H1 (cell line): ENCODE data around the gene RASGRF1.

Source experiments
- ATF2 ChIP-seq: IDR thresholded peaks from 2 replicates; pipeline ENCODE4 v1.6.1; 2012; ENCODE audit warnings: low read length, inconsistent platforms
- CTCF ChIP-seq, 3 experiments: IDR thresholded peaks; 1 replicate in 2 of 3; 2 replicates in 1 of 3; pipeline versions ENCODE4 v1.5.1 to v1.6.1; 2011; ENCODE audit warnings: low read length in 3 of 3, mild to moderate bottlenecking in 3 of 3, inconsistent platforms in 2 of 3, low read depth in 1 of 3, moderate library complexity in 1 of 3; ENCODE audit not compliant: insufficient read depth in 1 of 3; ENCODE audit errors: control extremely low read depth in 1 of 3
- EP300 ChIP-seq, 2 experiments: IDR thresholded peaks; 1 replicate in 1 of 2; 2 replicates in 1 of 2; pipeline ENCODE4 v1.6.1; 2011 to 2012; ENCODE audit warnings: low read depth in 2 of 2, low read length in 2 of 2, mild to moderate bottlenecking in 2 of 2, borderline replicate concordance in 1 of 2, inconsistent platforms in 1 of 2, moderate library complexity in 1 of 2
- EZH2 ChIP-seq: fragments of 200-600 bp; sonication (generic); IDR thresholded peaks from 2 replicates; pipeline ENCODE4 v1.7.1; 2012; ENCODE audit warnings: low read depth, mild to moderate bottlenecking, moderate library complexity, low read length, inconsistent platforms; ENCODE audit not compliant: severe bottlenecking
- GABPA ChIP-seq: IDR thresholded peaks from 2 replicates; pipeline ENCODE4 v1.6.1; 2011; ENCODE audit warnings: mild to moderate bottlenecking, low read length, moderate library complexity, borderline replicate concordance; ENCODE audit not compliant: insufficient read depth
- HDAC2 ChIP-seq, 2 experiments: fragments of 300-600 bp in 1 of 2; sonication (generic) in 1 of 2; IDR thresholded peaks; 2 replicates each; pipeline ENCODE4 v1.6.1; 2011 to 2012; ENCODE audit warnings: low read depth in 2 of 2, low read length in 2 of 2, mild to moderate bottlenecking in 2 of 2, moderate library complexity in 2 of 2, borderline replicate concordance in 1 of 2, inconsistent platforms in 1 of 2
- POLR2A ChIP-seq, 2 experiments: IDR thresholded peaks; 1 replicate in 1 of 2; 2 replicates in 1 of 2; pipeline ENCODE4 v1.6.1; 2011; ENCODE audit warnings: low read depth in 2 of 2, low read length in 2 of 2, mild to moderate bottlenecking in 2 of 2; ENCODE audit errors: control extremely low read depth in 1 of 2
- POLR2AphosphoS5 ChIP-seq: IDR thresholded peaks from 2 replicates; pipeline ENCODE4 v1.6.1; 2011; ENCODE audit warnings: low read depth, low read length
- SIX5 ChIP-seq: IDR thresholded peaks from 2 replicates; pipeline ENCODE4 v1.6.1; 2011; ENCODE audit warnings: mild to moderate bottlenecking, low read depth, low read length
- SRF ChIP-seq: IDR thresholded peaks from 2 replicates; pipeline ENCODE4 v1.6.1; 2011; ENCODE audit warnings: mild to moderate bottlenecking, low read depth, low read length, moderate library complexity
- TAF1 ChIP-seq: IDR thresholded peaks from 2 replicates; pipeline ENCODE4 v1.6.1; 2011; ENCODE audit warnings: mild to moderate bottlenecking, low read depth, low read length
- TBP ChIP-seq: IDR thresholded peaks from 2 replicates; pipeline ENCODE4 v1.6.1; 2011; ENCODE audit warnings: low read depth, low read length, improper control_type of control experiment
- YY1 ChIP-seq: IDR thresholded peaks from 2 replicates; pipeline ENCODE4 v1.6.1; 2011; ENCODE audit warnings: low read depth, mild to moderate bottlenecking, low read length
- TF ChIP-seq, protein P1 (sequence below): IDR thresholded peaks from 2 replicates; pipeline ENCODE4 v1.6.1; 2012; ENCODE audit warnings: inconsistent platforms

DNA sequence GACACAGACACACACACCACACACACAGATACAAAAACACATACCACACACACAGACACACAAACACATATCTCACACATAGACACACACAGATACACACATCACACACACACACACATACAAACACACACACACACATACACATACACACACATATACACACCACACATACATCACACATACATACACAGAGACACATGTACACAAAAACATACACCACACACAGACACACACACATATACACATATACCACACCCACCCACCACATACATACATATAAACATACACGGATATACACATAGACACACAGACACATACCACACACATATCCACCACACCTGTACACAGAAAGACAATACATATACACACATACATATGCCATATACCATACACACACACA is 66.7 kb downstream of the RASGRF1 start:
- no peak for TF ChIP-seq CTCF (IDR thresholded peaks at IDR 0.05; ENCODE audit: control extremely low read depth in 1 of 3, insufficient read depth in 1 of 3, low read depth in 1 of 3, low read length in 3 of 3)
- no peak for TF ChIP-seq POLR2A (IDR thresholded peaks at IDR 0.05; ENCODE audit: control extremely low read depth in 1 of 2, low read depth in 2 of 2, low read length in 2 of 2)
- TF ChIP-seq ATF2, result no peak
- TF ChIP-seq SRF, result no peak
- no peak for TF ChIP-seq EZH2
- no peak for TF ChIP-seq GABPA
- TF ChIP-seq, protein P1, sequence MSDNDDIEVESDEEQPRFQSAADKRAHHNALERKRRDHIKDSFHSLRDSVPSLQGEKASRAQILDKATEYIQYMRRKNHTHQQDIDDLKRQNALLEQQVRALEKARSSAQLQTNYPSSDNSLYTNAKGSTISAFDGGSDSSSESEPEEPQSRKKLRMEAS, result no peak
- no peak for TF ChIP-seq TAF1
- no peak for TF ChIP-seq POLR2AphosphoS5
- no peak for TF ChIP-seq EP300 (IDR thresholded peaks at IDR 0.05; ENCODE audit: borderline replicate concordance in 1 of 2, low read depth in 2 of 2, low read length in 2 of 2)
- no peak for TF ChIP-seq SIX5
- TF ChIP-seq TBP, result no peak
- TF ChIP-seq HDAC2 (IDR thresholded peaks at IDR 0.05; ENCODE audit: borderline replicate concordance in 1 of 2, low read depth in 2 of 2, low read length in 2 of 2), result no peak
- no peak for TF ChIP-seq YY1
